ENCODE data around the gene SPOCK1.

SPOCK1 gene

DNA sequence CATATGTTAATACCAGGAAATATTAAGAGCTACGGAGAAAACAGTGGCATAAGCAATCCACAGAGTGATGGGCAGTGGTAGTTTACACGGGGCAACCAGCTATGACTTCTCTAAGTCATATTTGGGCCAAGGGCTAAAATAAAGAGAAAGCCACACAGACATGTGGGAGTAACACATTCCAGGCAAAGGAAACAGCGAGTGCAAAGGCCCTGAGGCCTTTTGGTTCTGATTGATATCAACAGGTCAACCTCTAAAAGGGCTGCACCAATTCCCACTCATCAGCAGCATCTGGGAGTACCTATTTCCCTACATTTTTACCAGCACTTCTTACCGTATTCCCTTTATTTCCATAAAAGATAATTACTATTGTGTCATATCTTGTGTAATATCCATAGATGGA lies 173.4 kb downstream of the SPOCK1 start:
- DNase-seq (ENCODE audit: low read depth), result no peak

DNA sequence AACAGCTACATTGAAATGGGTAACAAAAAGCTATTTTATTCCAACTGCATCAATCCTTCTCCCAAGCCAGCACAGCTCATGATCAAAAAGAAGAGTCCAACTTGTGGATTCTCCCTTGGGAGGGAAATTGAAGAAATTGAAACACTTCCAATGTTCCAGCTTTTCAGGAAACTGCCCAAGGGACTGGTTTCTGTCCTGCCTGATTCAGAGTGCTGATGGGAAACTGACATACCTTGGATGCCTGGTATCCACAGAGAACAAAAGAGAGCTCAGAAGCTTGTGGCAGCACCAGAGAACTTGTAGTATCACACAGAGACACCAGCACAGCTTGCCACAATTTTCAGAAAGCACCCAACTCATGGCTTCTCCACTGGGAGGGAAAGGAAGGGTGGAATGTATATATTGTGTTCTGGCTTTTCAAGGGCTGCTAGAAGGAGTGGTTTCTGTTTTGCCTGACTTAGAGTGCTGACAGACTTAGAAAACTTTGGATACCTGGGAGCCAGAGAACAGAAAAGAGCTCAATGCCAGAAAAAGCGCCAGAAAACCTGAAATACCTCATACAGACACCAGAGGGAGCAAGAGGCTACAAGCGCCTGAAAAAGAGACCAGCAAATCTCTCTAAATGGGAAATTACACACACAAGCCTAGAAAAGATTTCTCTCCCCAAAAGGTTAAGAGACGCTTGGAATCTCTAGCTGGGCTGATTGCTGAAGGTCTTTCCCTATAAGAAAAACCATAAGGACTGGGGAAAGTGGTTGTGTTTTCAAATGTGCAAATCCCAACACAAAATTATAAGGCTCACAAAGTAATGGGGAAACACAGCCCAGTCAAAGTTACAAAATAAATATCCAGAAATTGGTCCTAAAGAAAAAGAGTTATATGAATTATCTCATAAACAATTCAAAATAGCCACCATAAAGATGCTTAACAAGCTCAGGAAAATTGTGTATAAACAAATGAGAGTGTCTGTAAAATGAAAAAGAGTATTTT lies 178.8 kb downstream of the SPOCK1 start:
- no peak for DNase-seq (ENCODE audit: low read depth)

DNA sequence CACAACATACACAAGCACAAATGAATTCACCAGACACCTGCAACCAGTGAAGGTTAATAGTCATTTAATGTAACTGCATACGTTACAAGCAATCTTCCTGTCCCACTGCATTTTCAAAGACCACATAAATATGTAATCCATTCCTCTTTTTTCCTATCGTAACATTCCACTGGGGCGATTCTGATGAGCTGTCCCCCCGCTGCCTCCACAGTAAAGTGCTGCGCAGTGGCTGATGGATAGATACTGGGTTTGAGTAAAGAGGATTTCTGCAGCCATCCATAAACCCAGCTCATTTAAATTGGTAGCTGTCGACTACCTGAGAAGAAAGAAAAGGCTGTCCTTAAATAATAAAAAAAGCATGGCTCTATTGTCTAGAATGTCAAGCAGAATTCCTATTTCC lies 181.1 kb downstream of the SPOCK1 start:
- no peak for DNase-seq (ENCODE audit: low read depth)

DNA sequence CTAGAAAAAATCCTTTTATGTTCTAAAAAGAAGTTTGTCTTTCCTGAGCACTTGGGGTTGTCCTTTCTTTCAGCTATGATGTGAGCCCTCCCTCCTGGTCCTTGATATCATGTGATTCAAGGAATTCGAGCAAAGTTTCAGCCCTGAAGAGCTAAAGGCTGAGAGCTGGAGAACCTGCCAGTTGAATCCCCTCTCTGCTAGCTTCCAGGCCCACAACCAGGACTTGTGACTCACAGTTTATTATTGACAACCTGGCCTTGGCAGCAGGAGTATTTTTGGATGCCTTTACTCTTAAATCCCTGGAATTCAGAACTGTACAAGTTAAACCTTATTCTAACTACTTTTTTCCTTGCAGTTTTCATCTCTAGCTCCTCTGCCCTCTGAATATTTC lies 182.8 kb downstream of the SPOCK1 start:
- DNase-seq (ENCODE audit: low read depth), result no peak

DNA sequence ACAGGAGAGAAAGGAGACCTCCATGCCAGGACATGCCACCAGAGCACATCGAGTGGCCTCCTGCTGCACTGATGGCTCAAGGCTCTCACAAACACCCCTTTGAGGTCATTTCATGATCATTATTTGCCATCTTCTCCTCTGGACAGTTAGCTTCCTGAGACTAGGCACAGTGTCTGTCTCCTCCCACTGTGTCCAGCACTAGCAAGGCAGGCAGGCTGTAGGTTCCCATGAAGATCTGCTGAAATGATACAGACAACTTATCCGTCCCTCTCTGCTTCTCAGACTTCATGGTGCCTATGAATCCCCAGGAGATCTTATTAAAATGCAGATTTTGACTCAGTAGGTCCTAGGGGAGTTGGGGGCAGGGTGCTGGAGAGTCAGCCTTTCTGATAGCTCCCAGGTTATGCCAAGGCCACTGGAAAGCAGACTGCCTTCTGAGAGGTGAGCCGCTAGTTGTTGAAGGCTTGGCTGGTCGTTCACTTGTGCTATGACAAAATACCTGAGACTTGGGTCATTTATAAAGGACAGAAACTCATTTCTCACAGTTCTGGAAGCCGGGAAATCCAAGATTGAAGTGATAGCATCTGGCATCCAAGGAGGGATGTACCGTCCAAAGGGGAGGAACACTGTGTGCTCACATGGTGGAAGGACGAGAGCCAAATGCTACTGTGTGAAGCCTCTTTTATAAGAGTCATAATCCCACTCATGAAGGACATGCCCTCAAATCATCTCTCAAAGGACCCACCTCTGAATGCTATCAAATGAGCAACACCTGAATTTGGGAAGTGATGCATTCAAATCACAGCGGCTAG lies 183.4 kb downstream of the SPOCK1 start:
- no peak for DNase-seq (ENCODE audit: low read depth)

DNA sequence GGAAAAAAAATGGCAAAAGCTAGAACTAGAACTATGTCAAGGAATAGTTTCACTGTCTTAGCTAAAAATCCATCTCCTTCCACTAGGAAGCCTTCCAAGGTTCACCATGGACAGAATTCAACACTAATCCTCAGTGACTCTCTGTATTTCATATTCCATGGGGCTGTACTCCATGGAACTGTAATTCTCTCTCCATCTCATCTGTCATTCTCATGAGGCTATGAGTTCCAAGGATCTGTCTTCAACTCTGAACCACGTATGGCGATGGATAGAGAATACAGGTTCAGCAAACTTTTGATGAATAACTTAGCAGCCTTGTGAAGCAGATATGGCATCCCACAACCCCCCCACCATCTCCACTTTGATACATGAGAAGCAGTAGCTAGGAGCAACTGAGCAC lies 184.0 kb downstream of the SPOCK1 start:
- no peak for DNase-seq (ENCODE audit: low read depth)

DNA sequence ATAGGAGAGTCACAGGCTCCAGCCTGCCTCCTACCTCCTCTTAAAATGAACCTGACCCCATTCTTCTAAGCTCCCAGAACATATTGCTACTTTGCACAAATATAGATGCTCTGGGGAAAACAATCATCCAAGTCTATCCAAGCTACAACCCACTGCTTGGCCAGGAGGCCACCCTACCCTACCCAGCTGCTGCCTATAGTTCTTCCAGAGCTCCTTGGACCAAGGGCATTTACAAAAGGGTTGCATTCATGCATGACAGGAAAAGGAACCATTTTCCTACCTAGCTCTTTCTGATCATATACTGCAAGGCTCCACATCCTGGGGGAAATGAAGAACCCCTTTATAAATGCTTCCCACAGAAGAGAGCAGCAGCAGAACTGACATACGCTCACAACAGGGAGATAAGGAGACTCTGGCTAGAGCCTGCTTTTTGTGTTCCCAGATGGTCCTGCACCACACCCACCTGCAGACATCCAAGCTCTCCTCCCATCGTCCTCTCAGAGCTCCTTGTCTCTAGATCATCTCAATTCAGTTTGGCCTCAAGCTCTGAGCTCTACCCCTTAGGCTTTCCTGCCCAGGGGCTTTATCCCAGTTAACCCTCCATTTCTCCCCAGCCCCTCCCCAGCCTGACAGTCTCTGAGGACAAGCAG lies 185.5 kb downstream of the SPOCK1 start:
- DNase-seq (ENCODE audit: low read depth), result no peak

DNA sequence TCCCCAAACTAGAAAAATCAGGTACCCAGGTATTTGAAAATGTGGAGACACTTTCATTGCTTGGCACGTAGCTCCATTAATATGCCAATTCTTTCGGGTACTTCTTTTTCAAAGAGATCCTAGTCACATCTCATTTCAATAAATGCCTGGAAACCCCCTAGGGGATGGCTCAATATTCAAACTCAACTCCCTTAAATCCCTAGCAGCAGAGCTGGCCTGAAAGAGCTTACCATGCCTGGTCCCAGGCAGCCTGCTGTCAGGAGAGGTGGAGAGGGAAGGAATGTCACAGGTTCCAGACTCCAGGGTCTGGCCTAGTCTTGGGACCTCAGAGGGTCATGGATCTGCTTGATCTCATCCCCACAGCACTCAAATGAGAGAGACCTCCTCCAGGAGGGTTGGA lies 187.1 kb downstream of the SPOCK1 start:
- DNase-seq (ENCODE audit: low read depth), result no peak

DNA sequence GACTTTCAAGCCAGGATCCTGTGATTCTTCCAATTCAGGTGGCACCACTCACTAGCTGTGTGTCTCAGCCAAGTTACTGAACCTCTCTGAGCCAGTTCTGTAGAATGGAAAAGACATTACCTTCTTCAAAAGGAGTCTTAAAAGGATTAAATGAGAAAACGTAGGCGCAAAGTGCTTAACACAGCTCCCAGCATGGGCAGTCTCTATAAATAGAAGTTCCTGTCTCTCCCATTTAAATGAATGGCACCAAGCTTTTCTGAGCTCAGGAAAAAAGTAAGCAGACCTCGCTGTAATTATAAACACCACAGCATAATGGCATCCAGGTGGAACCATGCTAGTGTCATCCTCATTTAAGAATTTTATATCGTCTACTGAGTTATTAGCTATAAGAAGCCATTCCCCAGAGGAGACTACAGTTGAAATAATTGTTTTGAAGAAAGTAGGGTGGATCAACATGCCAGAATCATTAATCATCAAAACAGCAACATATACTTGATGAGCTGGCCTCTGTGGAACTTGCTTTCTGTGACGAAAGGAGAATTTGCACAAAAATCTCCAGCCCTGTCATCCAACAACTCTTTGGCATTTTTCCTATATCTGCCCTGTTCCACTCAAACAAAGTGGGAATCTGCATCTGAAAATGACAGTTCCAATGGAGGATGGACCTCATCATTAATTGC lies 188.9 kb downstream of the SPOCK1 start:
- no peak for DNase-seq (ENCODE audit: low read depth)

DNA sequence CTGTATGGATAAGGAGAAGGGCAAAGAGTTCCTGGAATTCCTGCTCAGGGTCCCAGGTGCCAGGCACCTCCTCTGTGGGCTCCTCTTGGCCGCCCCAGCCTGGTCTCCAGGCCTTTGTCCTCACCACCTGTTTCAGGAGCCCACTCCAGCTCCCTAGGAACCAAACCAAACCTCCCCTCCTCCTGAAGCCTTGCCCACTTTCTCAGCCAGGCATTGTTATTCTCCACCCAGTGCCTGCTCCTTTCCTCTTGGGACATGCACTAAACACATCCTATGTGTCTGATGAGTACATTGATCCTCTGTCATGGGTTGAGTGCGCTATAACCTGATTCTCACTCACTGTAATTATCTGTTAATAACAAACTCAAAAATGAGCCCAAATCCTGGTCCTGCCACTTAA lies 189.8 kb downstream of the SPOCK1 start:
- DNase-seq (ENCODE audit: low read depth), result no peak

DNA sequence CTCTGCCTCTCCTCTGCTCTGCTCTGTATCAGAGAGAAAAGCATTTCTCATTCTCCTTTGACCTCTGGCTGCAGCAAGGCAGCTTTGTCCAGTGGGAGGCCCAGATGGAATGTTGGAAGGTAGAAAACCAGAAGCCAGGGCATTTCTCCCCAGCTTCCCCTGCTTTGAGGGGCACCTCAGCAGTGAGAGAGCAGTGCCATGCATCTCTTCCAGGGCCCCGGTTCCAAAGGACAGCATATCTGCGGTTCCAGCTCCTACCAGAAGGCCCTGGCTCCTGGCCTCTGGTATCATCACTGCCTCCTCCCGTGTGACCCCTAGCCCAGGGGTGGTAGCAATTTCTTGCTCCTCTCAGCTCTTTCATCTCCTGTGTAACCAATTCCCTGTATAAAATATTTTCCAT lies 190.8 kb downstream of the SPOCK1 start:
- DNase-seq (ENCODE audit: low read depth), result no peak

DNA sequence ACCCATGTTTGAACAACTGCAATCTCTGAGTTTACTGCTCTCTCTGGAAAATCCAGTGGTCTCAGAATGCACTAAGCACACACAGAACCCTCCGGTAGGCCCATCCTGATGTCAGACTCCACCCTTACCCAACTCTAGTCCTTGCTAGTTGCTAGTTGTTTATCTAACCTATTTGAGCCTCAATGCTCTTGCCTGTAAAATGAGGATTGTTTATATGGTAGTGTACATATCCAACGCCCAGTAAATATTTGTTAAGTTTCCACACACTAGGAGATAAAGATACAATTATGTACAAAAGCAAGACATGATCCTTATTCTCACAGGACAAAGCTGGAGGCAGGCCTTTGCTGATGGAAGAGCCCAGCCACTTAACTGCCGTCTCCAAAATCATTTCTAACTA lies 192.2 kb downstream of the SPOCK1 start:
- DNase-seq (ENCODE audit: low read depth), result no peak

DNA sequence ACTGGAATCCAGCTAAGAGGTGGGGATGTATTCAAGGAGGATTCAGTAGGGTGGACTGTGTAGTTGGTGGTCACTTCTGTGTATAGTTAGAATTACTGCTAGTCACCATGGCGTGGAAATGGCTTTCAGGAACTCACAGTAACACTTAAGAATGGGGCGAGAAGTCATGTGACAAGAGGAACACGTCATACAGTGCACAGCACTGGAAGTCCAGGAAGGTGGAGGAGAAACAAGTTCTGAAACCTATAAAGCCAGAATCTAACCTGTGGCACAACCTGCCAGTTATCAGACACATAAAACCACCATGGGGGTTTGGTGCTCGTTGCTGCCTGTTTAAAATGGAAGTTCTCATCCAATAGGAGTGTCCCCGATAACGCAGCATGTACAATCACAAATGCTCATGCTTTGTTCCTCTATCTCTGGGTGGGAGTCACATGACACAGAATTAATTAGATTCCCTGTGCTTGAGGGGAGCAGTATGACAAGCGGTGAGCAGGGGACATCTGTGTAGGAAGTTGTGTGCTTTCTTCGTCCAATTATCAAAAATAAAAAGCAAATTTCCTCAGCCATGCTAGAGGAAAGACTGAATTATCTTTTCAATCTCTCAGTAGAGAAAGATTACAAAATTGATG lies 193.0 kb downstream of the SPOCK1 start:
- no peak for DNase-seq (ENCODE audit: low read depth)

DNA sequence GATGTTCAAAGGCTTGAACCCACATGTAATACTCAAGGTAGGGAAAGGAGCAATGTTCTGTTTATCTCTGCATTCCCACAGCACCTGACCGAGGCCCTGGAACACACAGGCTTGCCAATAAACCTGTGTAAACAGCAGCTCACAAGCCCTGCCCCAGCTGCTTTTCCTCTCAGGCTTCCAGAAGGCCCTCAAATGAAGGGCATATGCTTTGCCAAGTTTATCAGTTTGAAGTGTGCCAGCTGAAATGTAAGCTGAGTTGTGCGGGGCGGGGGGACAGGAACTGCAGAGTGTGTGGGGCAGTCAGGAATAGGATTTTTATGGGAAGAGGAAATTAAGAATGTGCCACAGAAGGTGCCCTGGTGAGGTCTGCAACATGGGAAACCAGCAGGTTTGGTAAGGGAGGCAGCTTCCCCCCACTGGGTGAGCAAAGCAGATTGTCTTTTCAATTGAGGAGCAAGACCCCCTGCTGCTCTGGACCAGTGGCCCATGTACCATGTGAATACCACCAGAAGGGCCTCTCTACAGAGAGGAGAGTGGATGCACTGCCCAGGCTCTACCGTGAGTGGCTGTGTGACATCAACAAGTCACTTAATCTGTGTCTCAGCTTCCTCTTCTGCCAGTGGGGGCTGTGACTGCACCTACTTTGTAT lies 194.8 kb downstream of the SPOCK1 start:
- DNase-seq (ENCODE audit: low read depth), result no peak

DNA sequence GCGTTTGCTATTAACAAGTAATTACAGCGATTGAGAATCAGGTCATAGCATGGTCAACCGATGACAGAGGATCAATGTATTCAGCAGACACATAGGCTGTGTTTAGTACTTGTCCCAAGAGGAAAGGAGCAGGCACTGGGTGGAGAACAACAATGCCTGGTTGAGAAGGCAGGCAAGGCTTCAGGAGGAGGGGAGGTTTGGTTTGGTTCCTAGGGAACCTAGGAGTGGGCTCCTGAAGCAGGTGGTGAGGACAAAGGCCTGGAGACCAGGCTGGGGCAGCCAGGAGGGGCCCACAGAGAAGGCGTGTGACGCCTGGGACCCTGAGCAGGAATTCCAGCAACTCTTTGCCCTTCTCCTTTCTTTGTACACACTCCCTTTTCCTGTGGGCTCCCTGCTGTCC lies 195.6 kb downstream of the SPOCK1 start:
- no peak for DNase-seq (ENCODE audit: low read depth)

DNA sequence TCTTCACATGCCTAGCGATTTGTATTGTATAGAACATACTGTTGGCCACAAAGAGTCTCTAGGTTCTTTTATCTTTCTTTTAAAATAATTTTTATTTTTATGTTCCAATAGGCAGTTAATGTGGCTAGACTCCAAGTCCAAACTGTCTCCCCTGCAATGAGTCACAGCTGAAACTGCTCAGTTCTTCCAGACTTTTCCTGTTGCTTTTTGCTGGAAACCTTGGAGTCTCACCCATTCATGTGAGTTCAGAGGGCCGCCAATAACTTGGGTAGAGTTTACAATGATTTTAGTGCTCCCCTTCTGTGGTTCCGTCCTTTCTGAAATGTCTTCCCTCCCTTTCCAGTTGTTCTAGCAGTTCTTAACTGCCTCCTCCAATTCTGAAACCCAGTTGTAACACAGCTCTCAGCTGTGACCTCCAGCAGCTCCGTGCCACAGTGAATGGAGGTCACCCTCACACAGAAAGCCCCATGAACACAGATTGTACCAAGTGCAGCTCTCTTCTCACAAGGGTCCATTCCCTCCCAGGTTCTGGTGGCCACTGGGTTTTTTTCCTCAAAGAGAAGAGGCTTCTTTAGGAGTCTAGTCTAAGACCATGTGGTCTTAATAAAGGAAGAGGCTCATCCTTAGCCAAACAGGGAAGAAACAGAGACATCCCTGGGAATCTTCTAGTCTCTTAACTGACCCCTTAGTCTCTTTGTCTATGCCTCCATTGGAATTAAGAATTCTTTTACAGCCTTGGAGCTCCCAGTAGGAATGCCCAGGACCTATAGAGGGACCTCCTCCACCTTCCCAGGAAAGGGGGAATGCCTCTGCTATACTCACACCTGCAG lies 198.5 kb downstream of the SPOCK1 start:
- no peak for DNase-seq (ENCODE audit: low read depth)

DNA sequence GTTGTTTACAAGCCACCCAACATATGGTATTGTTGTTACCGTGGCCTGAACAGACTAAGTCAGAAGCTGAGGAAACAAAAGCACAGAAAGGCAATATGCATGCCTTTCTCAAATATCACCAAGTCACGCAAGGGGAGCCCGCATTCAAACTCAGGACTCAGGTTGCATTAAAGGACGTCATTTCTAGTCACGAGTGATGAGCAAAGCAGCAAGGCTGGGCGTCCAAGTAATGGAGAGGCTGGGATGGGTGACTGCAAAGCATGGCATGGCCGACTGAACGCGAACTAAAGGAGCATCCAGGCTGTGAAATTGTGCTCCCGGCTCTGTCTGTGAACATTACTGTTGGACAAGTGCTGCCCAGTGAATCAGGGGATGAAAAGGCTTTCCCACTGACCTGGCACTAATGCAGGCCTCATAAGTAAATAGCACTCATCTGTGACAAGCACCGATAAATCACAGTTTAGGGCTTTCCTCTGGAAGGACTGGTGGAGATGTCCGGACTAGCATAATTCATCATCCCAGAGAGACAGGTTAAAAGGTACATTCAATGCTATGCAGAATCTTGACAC lies 202.8 kb downstream of the SPOCK1 start:
- no peak for DNase-seq (ENCODE audit: low read depth)

DNA sequence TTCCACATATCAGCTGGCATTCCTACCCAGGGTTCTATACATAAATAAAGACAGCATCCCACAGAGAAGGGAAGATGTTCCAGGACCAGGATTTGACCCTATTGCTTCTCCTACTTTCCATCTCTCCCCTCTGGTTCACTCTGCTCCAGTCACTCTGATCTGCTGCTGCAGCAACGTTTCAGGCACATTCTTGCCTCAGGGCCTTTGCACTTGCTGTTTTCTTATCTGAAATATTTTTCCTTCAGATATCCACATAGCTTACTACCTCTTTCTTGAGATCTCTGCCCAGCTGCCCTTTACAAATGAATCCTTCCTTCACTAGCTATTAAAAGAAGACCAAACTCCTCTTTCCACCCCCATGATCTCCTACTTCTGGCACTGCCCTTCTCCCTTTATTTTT lies 204.5 kb downstream of the SPOCK1 start:
- DNase-seq (ENCODE audit: low read depth), result no peak

DNA sequence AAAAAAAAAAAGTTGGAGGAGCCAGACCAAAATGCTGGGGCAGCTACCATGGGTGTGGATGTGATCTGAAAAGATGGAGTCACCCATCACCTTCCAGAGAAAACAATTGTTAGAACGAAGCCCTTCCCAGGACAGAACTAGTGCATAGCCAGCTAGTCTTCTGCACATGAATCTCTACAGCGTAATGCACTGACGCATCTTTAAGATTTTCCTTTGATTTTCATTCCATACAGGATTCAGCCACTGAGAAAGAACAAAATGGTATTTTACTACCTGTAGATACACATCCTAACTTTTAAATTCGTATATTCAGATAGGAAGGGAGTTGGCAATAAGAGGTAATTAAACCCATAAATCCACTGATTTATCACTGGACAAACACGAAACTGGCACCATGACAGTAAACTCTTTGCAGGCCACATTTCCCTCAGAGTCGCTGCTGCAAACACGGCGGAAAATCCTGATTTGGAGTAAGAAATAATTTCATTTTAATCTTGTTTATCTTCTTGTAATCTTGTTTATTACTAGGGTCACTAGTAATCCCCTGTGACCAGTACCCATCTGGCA lies 206.6 kb downstream of the SPOCK1 start:
- DNase-seq (ENCODE audit: low read depth), result no peak
